Stimulated activated naive CD8-positive, alpha-beta T cell treated with anti-CD3 and anti-CD28 coated beads, Interleukin-15, amount 100 ng/mL, for 72 hours (primary cell): ENCODE measurements around the gene SPATS2.

ENCODE experiments used
- ATAC-seq: fragments of 150-1000 bp; cut with Tn5 transposase; 2 replicates; pipeline ENCODE4 v1.10.0; 2021; ENCODE audit warnings: mild to moderate bottlenecking, moderate library complexity
- DNase-seq, 2 donors: peaks; one replicate each; pipeline ENCODE4 v3.0.0; 2021 to 2022
- H3K27ac Mint-ChIP-seq, 2 donors: one replicate each; pipeline ENCODE4 v1.8.0; 2022; ENCODE audit warnings: mild to moderate bottlenecking in 2 of 2, mixed read lengths in 2 of 2, moderate library complexity in 2 of 2
- H3K27me3 Mint-ChIP-seq: one replicate; pipeline ENCODE4 v1.8.0; 2022; ENCODE audit warnings: mixed read lengths
- H3K4me1 Mint-ChIP-seq: one replicate; pipeline ENCODE4 v1.8.0; 2022; ENCODE audit warnings: mild to moderate bottlenecking, mixed read lengths
- H3K4me3 Mint-ChIP-seq, 2 donors: one replicate each; pipeline ENCODE4 v1.8.0; 2022; ENCODE audit warnings: mild to moderate bottlenecking in 2 of 2, mixed read lengths in 2 of 2, moderate library complexity in 1 of 2
- H3K9me3 Mint-ChIP-seq, 2 donors: one replicate each; pipeline ENCODE4 v1.8.0; 2022; ENCODE audit warnings: mixed read lengths in 2 of 2

SPATS2 gene

GRCh38 chr12:49539406-49540228 lies 172.4 kb downstream of the SPATS2 start:
- Mint-ChIP-seq H3K27ac (no peak overlapping the region), H3K4me3 (peak overlapping the region; percentile 60 to 70), H3K4me1 (peaks cover 56% of the 10 kb centered on the region), H3K27me3 (peaks cover 56% of the 10 kb centered on the region), H3K9me3 (no peaks in the 10 kb centered on the region)
- ATAC-seq (no peak), DNase-seq (no peak)

GRCh38 chr12:49540229-49541139 lies 173.2 kb downstream of the SPATS2 start:
- peaks cover 64% of the 10 kb centered on the region for H3K4me1 Mint-ChIP-seq
- peaks cover 49% of the 10 kb centered on the region for H3K27me3 Mint-ChIP-seq
- H3K27ac Mint-ChIP-seq, result no peak overlapping the region
- H3K4me3 Mint-ChIP-seq, result peak overlapping the region; percentile 34 to 56
- no peak for ATAC-seq
- no peak for DNase-seq
- no peaks in the 10 kb centered on the region for H3K9me3 Mint-ChIP-seq

GRCh38 chr12:49541140-49541861 lies 174.0 kb downstream of the SPATS2 start:
- DNase-seq (no peak), ATAC-seq (no peak)
- no peaks in the 10 kb centered on the region for H3K9me3 Mint-ChIP-seq
- H3K4me3 Mint-ChIP-seq, result no peak overlapping the region
- H3K4me1 Mint-ChIP-seq, result peaks cover 64% of the 10 kb centered on the region
- H3K27ac Mint-ChIP-seq, result no peak overlapping the region
- peaks cover 45% of the 10 kb centered on the region for H3K27me3 Mint-ChIP-seq

- Mint-ChIP-seq H3K4me3 (no peak overlapping the region), H3K4me1 (peaks cover 64% of the 10 kb centered on the region), H3K9me3 (no peaks in the 10 kb centered on the region), H3K27me3 (peaks cover 38% of the 10 kb centered on the region), H3K27ac (no peak overlapping the region)
- DNase-seq (no peak), ATAC-seq (no peak)
These were observed 174.7 kb downstream of the SPATS2 start for GRCh38 chr12:49541911-49542505.

GRCh38 chr12:49542592-49543160 lies 175.4 kb downstream of the SPATS2 start:
- H3K4me3 Mint-ChIP-seq, result peak overlapping the region in 1 of 2 donors; percentile 1
- no peaks in the 10 kb centered on the region for H3K9me3 Mint-ChIP-seq
- DNase-seq (no peak), ATAC-seq (no peak)
- H3K27ac Mint-ChIP-seq, result peak overlapping the region in 1 of 2 donors; percentile 52
- H3K27me3 Mint-ChIP-seq, result peaks cover 31% of the 10 kb centered on the region
- H3K4me1 Mint-ChIP-seq, result peaks cover 68% of the 10 kb centered on the region

GRCh38 chr12:49543221-49543913 lies 176.1 kb downstream of the SPATS2 start:
- H3K9me3 Mint-ChIP-seq, result no peaks in the 10 kb centered on the region
- peak overlapping the region in 1 of 2 donors; percentile 52 for H3K27ac Mint-ChIP-seq
- H3K4me3 Mint-ChIP-seq, result peak overlapping the region in 1 of 2 donors; percentile 1
- H3K27me3 Mint-ChIP-seq, result peaks cover 25% of the 10 kb centered on the region
- H3K4me1 Mint-ChIP-seq, result peaks cover 69% of the 10 kb centered on the region
- DNase-seq (no peak), ATAC-seq (no peak)

- Mint-ChIP-seq H3K27me3 (peaks cover 24% of the 10 kb centered on the region), H3K4me3 (no peak overlapping the region), H3K4me1 (peaks cover 77% of the 10 kb centered on the region), H3K9me3 (no peaks in the 10 kb centered on the region), H3K27ac (peak overlapping the region in 1 of 2 donors; percentile 16)
- ATAC-seq (no peak), DNase-seq (no peak)
These were observed 176.9 kb downstream of the SPATS2 start for GRCh38 chr12:49543914-49544815.

GRCh38 chr12:49545815-49546214 lies 178.6 kb downstream of the SPATS2 start:
- peaks cover 8% of the 10 kb centered on the region for H3K27me3 Mint-ChIP-seq
- H3K27ac Mint-ChIP-seq, result no peak overlapping the region
- H3K4me1 Mint-ChIP-seq, result peaks cover 62% of the 10 kb centered on the region
- DNase-seq (no peak), ATAC-seq (no peak)
- no peaks in the 10 kb centered on the region for H3K9me3 Mint-ChIP-seq
- no peak overlapping the region for H3K4me3 Mint-ChIP-seq

GRCh38 chr12:49546481-49546880 lies 179.2 kb downstream of the SPATS2 start:
- no peaks in the 10 kb centered on the region for H3K9me3 Mint-ChIP-seq
- no peak overlapping the region for H3K27ac Mint-ChIP-seq
- H3K4me3 Mint-ChIP-seq, result no peak overlapping the region
- peaks cover 2% of the 10 kb centered on the region for H3K27me3 Mint-ChIP-seq
- DNase-seq (no peak), ATAC-seq (no peak)
- peaks cover 55% of the 10 kb centered on the region for H3K4me1 Mint-ChIP-seq

GRCh38 chr12:49547090-49547690 lies 179.9 kb downstream of the SPATS2 start:
- DNase-seq (no peak), ATAC-seq (no peak)
- Mint-ChIP-seq H3K27ac (no peak overlapping the region), H3K4me1 (peaks cover 51% of the 10 kb centered on the region), H3K9me3 (no peaks in the 10 kb centered on the region), H3K4me3 (peak overlapping the region in 1 of 2 donors; percentile 5), H3K27me3 (no peaks in the 10 kb centered on the region)

GRCh38 chr12:49548481-49548821 lies 181.2 kb downstream of the SPATS2 start:
- Mint-ChIP-seq H3K27ac (peak overlapping the region in 1 of 2 donors; percentile 84), H3K4me1 (peaks cover 42% of the 10 kb centered on the region), H3K9me3 (no peaks in the 10 kb centered on the region), H3K27me3 (no peaks in the 10 kb centered on the region), H3K4me3 (peak overlapping the region; percentile 70 to 86)
- no peak for ATAC-seq
- no peak for DNase-seq

- peaks cover 42% of the 10 kb centered on the region for H3K4me1 Mint-ChIP-seq
- peak overlapping the region; percentile 70 to 86 for H3K4me3 Mint-ChIP-seq
- no peaks in the 10 kb centered on the region for H3K9me3 Mint-ChIP-seq
- peak overlapping the region; percentile 62 to 84 for H3K27ac Mint-ChIP-seq
- no peaks in the 10 kb centered on the region for H3K27me3 Mint-ChIP-seq
- DNase-seq (peak; percentile 40 to 44), ATAC-seq (peak; percentile 61)
These were observed 181.8 kb downstream of the SPATS2 start for GRCh38 chr12:49548822-49549648.
